Astrocyte (in vitro differentiated cells and primary cell): Measurements from ENCODE around the gene RMRP.

Source experiments
- CTCF ChIP-seq: IDR thresholded peaks from 2 replicates; pipeline ENCODE4 v1.5.1; 2011; ENCODE audit warnings: low read depth, mild to moderate bottlenecking, inconsistent platforms, low read length, moderate library complexity; ENCODE audit not compliant: insufficient read depth
- EZH2 ChIP-seq: IDR thresholded peaks from 2 replicates; pipeline ENCODE4 v1.6.1; 2012; ENCODE audit warnings: mild to moderate bottlenecking, low read length, inconsistent platforms; ENCODE audit not compliant: insufficient read depth

- TF ChIP-seq CTCF (no peak), EZH2 (no peak)
These were observed 1.1 kb upstream of the RMRP start for GRCh38 chr9:35658968-35659220.
